Thyroid gland (tissue), 4 donors: ENCODE results near the gene SHROOM3.

Experiments used
- POLR2A ChIP-seq, 2 donors: fragments of 450-650 bp; IDR thresholded peaks; one replicate each; pipeline ENCODE4 v1.6.1; 2017; ENCODE audit warnings: antibody characterized with exemption in 2 of 2, mild to moderate bottlenecking in 2 of 2, moderate library complexity in 1 of 2
- TF ChIP-seq, protein P1 (sequence below), 6 experiments: fragments of 200-600 bp in 3 of 6; fragments of 450-650 bp in 3 of 6; sonication (generic) in 3 of 6; IDR thresholded peaks; one replicate each; pipeline ENCODE4 v1.5.1; 2016 to 2019; ENCODE audit warnings: antibody characterized with exemption in 6 of 6, mild to moderate bottlenecking in 2 of 6, inconsistent platforms in 1 of 6, moderate library complexity in 1 of 6

GRCh38 chr4:76683144-76683543 lies 248.1 kb downstream of the SHROOM3 start:
- TF ChIP-seq, protein P1, sequence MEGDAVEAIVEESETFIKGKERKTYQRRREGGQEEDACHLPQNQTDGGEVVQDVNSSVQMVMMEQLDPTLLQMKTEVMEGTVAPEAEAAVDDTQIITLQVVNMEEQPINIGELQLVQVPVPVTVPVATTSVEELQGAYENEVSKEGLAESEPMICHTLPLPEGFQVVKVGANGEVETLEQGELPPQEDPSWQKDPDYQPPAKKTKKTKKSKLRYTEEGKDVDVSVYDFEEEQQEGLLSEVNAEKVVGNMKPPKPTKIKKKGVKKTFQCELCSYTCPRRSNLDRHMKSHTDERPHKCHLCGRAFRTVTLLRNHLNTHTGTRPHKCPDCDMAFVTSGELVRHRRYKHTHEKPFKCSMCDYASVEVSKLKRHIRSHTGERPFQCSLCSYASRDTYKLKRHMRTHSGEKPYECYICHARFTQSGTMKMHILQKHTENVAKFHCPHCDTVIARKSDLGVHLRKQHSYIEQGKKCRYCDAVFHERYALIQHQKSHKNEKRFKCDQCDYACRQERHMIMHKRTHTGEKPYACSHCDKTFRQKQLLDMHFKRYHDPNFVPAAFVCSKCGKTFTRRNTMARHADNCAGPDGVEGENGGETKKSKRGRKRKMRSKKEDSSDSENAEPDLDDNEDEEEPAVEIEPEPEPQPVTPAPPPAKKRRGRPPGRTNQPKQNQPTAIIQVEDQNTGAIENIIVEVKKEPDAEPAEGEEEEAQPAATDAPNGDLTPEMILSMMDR (IDR thresholded peaks at IDR 0.05): no peak
- no peak for TF ChIP-seq POLR2A (IDR thresholded peaks at IDR 0.05)
